Activated CD4-positive, alpha-beta memory T cell treated with anti-CD3 and anti-CD28 coated beads for 36 hours (primary cell): ENCODE measurements around the gene CDC23. TPM values are rescaled to one million over a fixed set of nuclear protein-coding genes. Genes with fewer than 3 reads are reported as not detected.

Experiments used
- CTCF ChIA-PET: fragments of 350-600 bp; sonication (Branson Sonifier 250); formaldehyde crosslinking; loops from one replicate; lab custom pipeline; 2021; ENCODE audit warnings: antibody characterized with exemption, inconsistent platforms; lab: Charles Lee
- POLR2A ChIA-PET: fragments of 350-600 bp; sonication (Branson Sonifier 250); formaldehyde crosslinking; loops from one replicate; lab custom pipeline; 2021; ENCODE audit warnings: antibody characterized with exemption; lab: Charles Lee
- DNase-seq: peaks from one replicate; pipeline ENCODE4 v3.0.0-alpha.2; 2020
- H3K27ac Mint-ChIP-seq: one replicate; pipeline ENCODE4 v1.8.0; 2021; ENCODE audit warnings: mixed read lengths
- H3K27me3 Mint-ChIP-seq: one replicate; pipeline ENCODE4 v1.8.0; 2021; ENCODE audit warnings: mixed read lengths
- H3K36me3 Mint-ChIP-seq: one replicate; pipeline ENCODE4 v1.8.0; 2021; ENCODE audit warnings: mixed read lengths
- H3K4me1 Mint-ChIP-seq: one replicate; pipeline ENCODE4 v1.8.0; 2021; ENCODE audit warnings: low read depth, mixed read lengths
- H3K4me3 Mint-ChIP-seq: one replicate; pipeline ENCODE4 v1.8.0; 2021; ENCODE audit warnings: mild to moderate bottlenecking, mixed read lengths
- H3K9me3 Mint-ChIP-seq: one replicate; pipeline ENCODE4 v1.8.0; 2021; ENCODE audit warnings: mixed read lengths
- intact Hi-C: fragments of 100-400 bp; cut with micrococcal nuclease; formaldehyde crosslinking; loops from one replicate; pipeline ENCODE4 v1.15.1; 2023
- total RNA-seq, 2 experiments: library from RNA; stranded (reverse); gene quantifications; one replicate each; pipeline ENCODE4 v1.2.3, GENCODE V29; 2021

The CDC23 gene
- total RNA-seq, 2 experiments from 2014 or later: 32.4 to 33.4 TPM

DNA sequence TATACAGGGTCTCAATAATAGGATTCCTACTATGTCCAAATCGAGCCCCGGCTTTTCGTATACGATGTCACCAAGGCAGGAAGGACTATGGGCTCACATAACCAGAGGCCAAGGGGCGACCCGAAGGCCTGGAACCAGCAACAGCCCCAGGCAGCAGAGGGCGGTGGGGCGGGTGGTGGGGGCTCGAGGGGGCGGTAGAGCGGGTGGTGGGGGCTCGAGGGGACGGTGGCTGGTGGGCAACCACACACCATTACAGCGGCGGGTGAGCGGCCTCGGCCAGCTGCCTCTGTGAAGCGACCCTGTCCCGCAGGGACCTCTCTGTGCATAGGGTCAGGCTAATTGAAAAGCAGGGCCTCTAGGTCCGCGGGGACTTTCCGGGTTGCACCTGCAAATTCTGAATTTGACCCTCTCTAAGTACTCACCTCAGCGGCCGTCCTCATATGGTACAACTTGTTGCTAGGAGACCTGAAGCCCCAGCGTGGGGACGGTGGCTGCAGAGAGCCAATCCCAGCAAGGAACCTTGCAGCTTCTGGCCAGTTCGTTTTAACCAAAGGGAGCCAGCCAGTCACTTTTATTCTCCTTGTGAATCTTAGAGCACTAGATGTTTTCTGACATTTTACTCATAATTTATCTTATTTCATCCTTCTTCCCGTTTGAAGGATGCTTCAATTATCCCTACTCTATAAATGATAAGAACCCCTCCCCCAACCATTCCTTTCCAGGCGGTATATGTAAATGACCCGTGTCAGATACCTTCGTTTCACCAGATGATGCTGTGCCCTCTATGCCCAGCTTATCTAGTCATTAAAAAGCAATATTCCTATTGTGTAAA is 74.0 kb downstream of the CDC23 start, which contains the start of gene NME5:
Gene NME5 (minus strand): TSS at position 480 of the 832 bp plus-strand sequence. CDS start 648 bp downstream, outside the sequence.
- ChIA-PET CTCF (interaction anchor here (1.7 kb wide), 1 partner anchor 62 kb away, joined by 11 read pairs; no protein-coding TSS in a partner anchor), POLR2A (no interaction called here)
- H3K4me3 Mint-ChIP-seq: no peak within 1 kb of the TSS

More for the DNA sequence above, 74.0 kb downstream of the CDC23 start, which contains the start of gene NME5:
- Mint-ChIP-seq H3K36me3 (no peaks in the 10 kb centered on the region), H3K9me3 (no peaks in the 10 kb centered on the region), H3K4me1 (no peaks in the 10 kb centered on the region), H3K27ac (no peak within 1 kb of the TSS), H3K27me3 (peaks cover 7% of the 10 kb centered on the region)
- intact Hi-C loops: loop anchor here (10.0 kb wide), 1 partner anchor 384 kb away; the partner anchor contains the start of gene HNRNPA0
- peak; percentile 11 for DNase-seq

Other genes starting within 250 kb of the CDC23 start
- gene FAM13B, start 180.2 kb downstream of the CDC23 start, total RNA-seq: 10 to 100 TPM; 11.5 to 13.8 TPM
- gene WNT8A, start 129.3 kb downstream of the CDC23 start, total RNA-seq: not detected
- gene NME5, start 73.9 kb downstream of the CDC23 start, total RNA-seq: not detected
- gene BRD8, start 34.7 kb downstream of the CDC23 start, total RNA-seq: 10 to 100 TPM; 62.9 to 65.8 TPM
- gene KIF20A, start 34.2 kb downstream of the CDC23 start, total RNA-seq: 10 to 100 TPM; 55.5 to 60.3 TPM
- gene GFRA3, start 61.3 kb upstream of the CDC23 start, total RNA-seq: under 1 TPM in 1 of 2 experiments, not detected in 1; 0.12 TPM
- gene CDC25C, start 118.5 kb upstream of the CDC23 start, total RNA-seq: 10 to 100 TPM; 19.1 to 19.2 TPM
- 10 to 100 TPM; 17.2 to 19.2 TPM for gene FAM53C, start 124.9 kb upstream of the CDC23 start, total RNA-seq
- 10 to 100 TPM; 38.6 to 39.6 TPM for gene KDM3B, start 139.4 kb upstream of the CDC23 start, total RNA-seq
- 10 to 100 TPM in 1 of 2 experiments, 1 to 10 TPM in 1; 6.1 to 10.9 TPM for gene REEP2, start 225.7 kb upstream of the CDC23 start, total RNA-seq